SK-N-SH (cell line): ENCODE measurements around the gene CHD5. TPM values are rescaled to one million over a fixed set of nuclear protein-coding genes. Genes with fewer than 3 reads are reported as not detected.

ENCODE experiments used
- CTCF ChIA-PET: fragments of 300-600, 350-600 bp; formaldehyde crosslinking; extraction: SDS; loops from one replicate; lab custom pipeline; 2021; lab: Yijun Ruan, JAX
- POLR2A ChIA-PET: fragments of 350-600 bp; sonication (Branson Sonifier 250); formaldehyde crosslinking; extraction: SDS; loops from one replicate; lab custom pipeline; 2020; ENCODE audit warnings: antibody characterized with exemption, inconsistent platforms; lab: Yijun Ruan, JAX
- DNase-seq: peaks from one replicate; pipeline ENCODE4 v3.0.0; 2012
- H2AFZ ChIP-seq: fragments of 200-600 bp; sonication (generic); 2 replicates; pipeline ENCODE4 v1.8.1; 2016; ENCODE audit warnings: antibody characterized with exemption, mild to moderate bottlenecking, low read depth
- H3F3A ChIP-seq: fragments of 200-600 bp; sonication (generic); replicated peaks from 2 replicates; pipeline ENCODE3; 2016; ENCODE audit warnings: antibody characterized with exemption, mild to moderate bottlenecking; ENCODE audit not compliant: insufficient read depth
- H3K27ac ChIP-seq, 2 experiments: fragments of 200-500 bp in 1 of 2; fragments of 200-600 bp in 1 of 2; sonication (Bioruptor generic) in 1 of 2; sonication (generic), shearing (Covaris generic) in 1 of 2; 2 replicates each; pipeline versions ENCODE4 v1.5.1 to v1.6.1; 2014 to 2016; ENCODE audit warnings: low read depth in 2 of 2, inconsistent platforms in 1 of 2, low read length in 1 of 2, mild to moderate bottlenecking in 1 of 2, mixed read lengths in 1 of 2
- H3K27me3 ChIP-seq: fragments of 200-600 bp; sonication (generic), shearing (Covaris generic); 2 replicates; pipeline ENCODE4 v1.6.1; 2016; ENCODE audit warnings: mixed run types; ENCODE audit not compliant: insufficient read depth
- H3K36me3 ChIP-seq, 2 experiments: fragments of 200-500 bp in 1 of 2; fragments of 200-600 bp in 1 of 2; sonication (Bioruptor generic) in 1 of 2; sonication (generic) in 1 of 2; replicated peaks in 1 of 2; 2 replicates each; pipeline versions ENCODE3 to v1.5.1; 2014 to 2016; ENCODE audit warnings: low read length in 1 of 2, mild to moderate bottlenecking in 1 of 2; ENCODE audit not compliant: insufficient read depth in 2 of 2, control insufficient read depth in 1 of 2
- H3K4me1 ChIP-seq, 2 experiments: fragments of 200-500 bp in 1 of 2; fragments of 200-600 bp in 1 of 2; sonication (Bioruptor generic) in 1 of 2; sonication (generic), shearing (Covaris generic) in 1 of 2; 2 replicates each; pipeline versions ENCODE4 v1.5.1 to v1.6.1; 2014 to 2016; ENCODE audit warnings: low read depth in 1 of 2, low read length in 1 of 2, mixed run types in 1 of 2; ENCODE audit not compliant: insufficient read depth in 2 of 2, control insufficient read depth in 1 of 2
- H3K4me2 ChIP-seq: fragments of 200-600 bp; sonication (generic), shearing (Covaris generic); 2 replicates; pipeline ENCODE4 v1.6.1; 2017; ENCODE audit warnings: mixed run types
- H3K4me3 ChIP-seq, 2 experiments: fragments of 200-500 bp in 1 of 2; fragments of 200-600 bp in 1 of 2; sonication (Bioruptor generic) in 1 of 2; sonication (generic), shearing (Covaris generic) in 1 of 2; 2 replicates each; pipeline versions ENCODE4 v1.5.1 to v1.8.1; 2014 to 2016; ENCODE audit warnings: low read depth in 2 of 2, inconsistent platforms in 1 of 2, low read length in 1 of 2, mild to moderate bottlenecking in 1 of 2, mixed read lengths in 1 of 2, moderate library complexity in 1 of 2
- H3K79me2 ChIP-seq: fragments of 200-600 bp; sonication (generic); 2 replicates; pipeline ENCODE4 v1.8.1; 2017; ENCODE audit warnings: mild to moderate bottlenecking; ENCODE audit not compliant: insufficient read depth
- H3K9ac ChIP-seq: fragments of 200-600 bp; sonication (generic); 2 replicates; pipeline ENCODE4 v1.6.1; 2017; ENCODE audit warnings: mixed run types
- H3K9me2 ChIP-seq: fragments of 200-600 bp; sonication (generic); 2 replicates; pipeline ENCODE4 v1.6.1; 2017; ENCODE audit warnings: mixed run types
- H3K9me3 ChIP-seq: fragments of 200-600 bp; sonication (generic); 2 replicates; pipeline ENCODE4 v1.6.1; 2017; ENCODE audit warnings: mixed run types, mild to moderate bottlenecking, moderate library complexity
- H4K20me1 ChIP-seq: fragments of 200-600 bp; sonication (generic); 2 replicates; pipeline ENCODE4 v1.6.1; 2017; ENCODE audit warnings: mild to moderate bottlenecking, mixed run types; ENCODE audit not compliant: insufficient read depth
- EP300 ChIP-seq, 2 experiments: IDR thresholded peaks; 2 replicates each; pipeline versions ENCODE4 v1.4.0 to v1.6.1; 2012; ENCODE audit warnings: borderline replicate concordance in 1 of 2, low read depth in 1 of 2, low read length in 1 of 2
- EZH2phosphoT487 ChIP-seq: fragments of 200-600 bp; sonication (generic); IDR thresholded peaks from 2 replicates; pipeline ENCODE4 v1.6.1; 2017; ENCODE audit warnings: low read depth, mixed run types, mild to moderate bottlenecking, antibody characterized with exemption, moderate library complexity, borderline replicate concordance
- FOXJ3 ChIP-seq: sonication (generic); formaldehyde crosslinking; IDR thresholded peaks from 2 replicates; pipeline ENCODE4 v1.5.1; 2020; ENCODE audit warnings: mild to moderate bottlenecking, missing genetic modification reagents
- MXI1 ChIP-seq: IDR thresholded peaks from 2 replicates; pipeline ENCODE4 v1.6.1; 2012; ENCODE audit warnings: mild to moderate bottlenecking, low read depth, low read length, improper control_type of control experiment
- NFIC ChIP-seq: IDR thresholded peaks from 2 replicates; pipeline ENCODE4 v1.4.0; 2012; ENCODE audit warnings: borderline replicate concordance
- RAD21 ChIP-seq: IDR thresholded peaks from 2 replicates; pipeline ENCODE4 v1.6.1; 2012; ENCODE audit warnings: mild to moderate bottlenecking, low read length
- RCOR1 ChIP-seq: fragments of 150-350 bp; IDR thresholded peaks from 2 replicates; pipeline ENCODE4 v1.6.1; 2017; ENCODE audit warnings: antibody characterized with exemption, low read length
- RFX5 ChIP-seq: IDR thresholded peaks from 2 replicates; pipeline ENCODE4 v1.6.1; 2012; ENCODE audit warnings: mild to moderate bottlenecking, improper control_type of control experiment, low read length
- RXRA ChIP-seq: IDR thresholded peaks from 2 replicates; pipeline ENCODE4 v1.4.0; 2012; ENCODE audit warnings: low read depth, mild to moderate bottlenecking, borderline replicate concordance
- TCF12 ChIP-seq: IDR thresholded peaks from 2 replicates; pipeline ENCODE4 v1.4.0; 2012
- TEAD4 ChIP-seq: IDR thresholded peaks from 2 replicates; pipeline ENCODE4 v1.4.0; 2012; ENCODE audit warnings: mild to moderate bottlenecking, borderline replicate concordance; ENCODE audit not compliant: insufficient read depth
- WGBS: methylation state at CpG from one replicate; pipeline ENCODE4 v1.1.6; 2017; ENCODE audit warnings: low lambda C conversion rate; 5-methylcytosine and 5-hydroxymethylcytosine counted together
- polyA plus RNA-seq, 3 experiments: library from polyadenylated mRNA; depleted of rRNA; stranded (reverse); fragments of >200 nt; gene quantifications; 2 replicates each; pipeline ENCODE4 v1.2.3, GENCODE V29; 2012
- TF ChIP-seq, protein P1 (sequence below): IDR thresholded peaks from 2 replicates; pipeline ENCODE4; 2012
- TF ChIP-seq, protein P2 (sequence below): fragments of 200-600 bp; sonication (generic); IDR thresholded peaks from 2 replicates; pipeline ENCODE4 v1.6.1; 2017; ENCODE audit warnings: antibody characterized with exemption, mild to moderate bottlenecking, moderate library complexity
- TF ChIP-seq, protein P3 (sequence below): IDR thresholded peaks from 2 replicates; pipeline ENCODE4 v1.4.0; 2012; ENCODE audit warnings: low read depth
- TF ChIP-seq, protein P4 (sequence below): IDR thresholded peaks from 2 replicates; pipeline ENCODE4 v1.4.0; 2012; ENCODE audit warnings: low read depth, borderline replicate concordance
- TF ChIP-seq, protein P5 (sequence below): fragments of 150-350 bp; IDR thresholded peaks from 2 replicates; pipeline ENCODE4 v1.6.1; 2017; ENCODE audit warnings: antibody characterized with exemption, low read length, low read depth, borderline replicate concordance

CHD5 gene
- polyA plus RNA-seq, 1 of the 3 experiments (the other 2 are of a cell fraction) = 0.26 TPM

DNA sequence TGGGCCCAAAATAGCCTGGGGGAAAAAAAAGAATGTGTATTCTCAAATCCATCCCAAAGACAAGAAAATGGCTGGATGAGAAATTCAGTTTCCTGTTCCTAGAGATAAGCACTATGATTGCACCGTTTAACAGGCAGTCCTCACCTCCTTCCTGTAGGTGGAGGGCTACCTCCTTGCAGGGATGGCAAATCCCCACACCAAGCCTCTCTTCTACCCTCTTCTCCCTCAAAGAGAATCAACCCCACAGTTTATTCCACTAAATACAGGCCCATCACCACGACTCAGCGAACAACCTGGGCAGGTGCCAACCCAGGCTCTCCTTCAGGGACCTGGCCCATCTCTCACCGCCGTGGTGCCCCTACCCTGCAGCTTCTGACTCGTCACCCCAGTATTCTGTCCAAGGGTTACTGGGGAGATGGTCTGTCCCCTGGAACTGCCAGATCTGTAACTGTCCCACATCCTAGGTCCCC lies 3.4 kb upstream of the CHD5 start:
- CTCF ChIA-PET = interaction anchor here (0.7 to 6.0 kb wide), 8 partner anchors 12 to 237 kb away, joined by 3 to 52 read pairs (median 6); partner anchors contain the start of gene RPL22
- Histone ChIP-seq H3K27ac (no peak overlapping the region), H3K4me1 (peaks cover 4 to 6% of the 10 kb centered on the region in 2 experiments; a peak in 2 of 4 replicates), H3K4me3 (no peak overlapping the region), H3K27me3 (peaks cover 5% of the 10 kb centered on the region; the same call in 1 of the 2 replicates), H3K79me2 (peaks cover 19% of the 10 kb centered on the region), H3K9me3 (no peaks in the 10 kb centered on the region), H4K20me1 (peaks cover 46% of the 10 kb centered on the region), H3K4me2 (no peak overlapping the region), H3F3A (peaks cover 19% of the 10 kb centered on the region), H3K9ac (no peak overlapping the region), H3K36me3 (peaks cover 20 to 21% of the 10 kb centered on the region in 2 experiments), H2AFZ (no peak overlapping the region), H3K9me2 (no peaks in the 10 kb centered on the region)
- DNase-seq = peak; percentile 39
- no peak for TF ChIP-seq EP300 (IDR thresholded peaks at IDR 0.05; ENCODE audit: borderline replicate concordance in 1 of 2, low read depth in 1 of 2, low read length in 1 of 2)
- no peak for TF ChIP-seq RCOR1
- 0 out of 2 replicates have a peak, but pooled peaks have one; percentile 7 for TF ChIP-seq NFIC
- TF ChIP-seq, protein P1, sequence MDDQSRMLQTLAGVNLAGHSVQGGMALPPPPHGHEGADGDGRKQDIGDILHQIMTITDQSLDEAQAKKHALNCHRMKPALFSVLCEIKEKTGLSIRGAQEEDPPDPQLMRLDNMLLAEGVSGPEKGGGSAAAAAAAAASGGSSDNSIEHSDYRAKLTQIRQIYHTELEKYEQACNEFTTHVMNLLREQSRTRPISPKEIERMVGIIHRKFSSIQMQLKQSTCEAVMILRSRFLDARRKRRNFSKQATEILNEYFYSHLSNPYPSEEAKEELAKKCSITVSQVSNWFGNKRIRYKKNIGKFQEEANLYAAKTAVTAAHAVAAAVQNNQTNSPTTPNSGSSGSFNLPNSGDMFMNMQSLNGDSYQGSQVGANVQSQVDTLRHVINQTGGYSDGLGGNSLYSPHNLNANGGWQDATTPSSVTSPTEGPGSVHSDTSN = no peak
- TF ChIP-seq, protein P2, sequence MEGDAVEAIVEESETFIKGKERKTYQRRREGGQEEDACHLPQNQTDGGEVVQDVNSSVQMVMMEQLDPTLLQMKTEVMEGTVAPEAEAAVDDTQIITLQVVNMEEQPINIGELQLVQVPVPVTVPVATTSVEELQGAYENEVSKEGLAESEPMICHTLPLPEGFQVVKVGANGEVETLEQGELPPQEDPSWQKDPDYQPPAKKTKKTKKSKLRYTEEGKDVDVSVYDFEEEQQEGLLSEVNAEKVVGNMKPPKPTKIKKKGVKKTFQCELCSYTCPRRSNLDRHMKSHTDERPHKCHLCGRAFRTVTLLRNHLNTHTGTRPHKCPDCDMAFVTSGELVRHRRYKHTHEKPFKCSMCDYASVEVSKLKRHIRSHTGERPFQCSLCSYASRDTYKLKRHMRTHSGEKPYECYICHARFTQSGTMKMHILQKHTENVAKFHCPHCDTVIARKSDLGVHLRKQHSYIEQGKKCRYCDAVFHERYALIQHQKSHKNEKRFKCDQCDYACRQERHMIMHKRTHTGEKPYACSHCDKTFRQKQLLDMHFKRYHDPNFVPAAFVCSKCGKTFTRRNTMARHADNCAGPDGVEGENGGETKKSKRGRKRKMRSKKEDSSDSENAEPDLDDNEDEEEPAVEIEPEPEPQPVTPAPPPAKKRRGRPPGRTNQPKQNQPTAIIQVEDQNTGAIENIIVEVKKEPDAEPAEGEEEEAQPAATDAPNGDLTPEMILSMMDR = 0 out of 2 replicates have a peak, but pooled peaks have one; percentile 9
- POLR2A ChIA-PET = interaction anchor here (0.6 kb wide), 1 partner anchor 11 kb away, joined by 5 read pairs; no protein-coding TSS in a partner anchor
- 68% methylated on average over 6 of the region's 6 CpGs for WGBS

DNA sequence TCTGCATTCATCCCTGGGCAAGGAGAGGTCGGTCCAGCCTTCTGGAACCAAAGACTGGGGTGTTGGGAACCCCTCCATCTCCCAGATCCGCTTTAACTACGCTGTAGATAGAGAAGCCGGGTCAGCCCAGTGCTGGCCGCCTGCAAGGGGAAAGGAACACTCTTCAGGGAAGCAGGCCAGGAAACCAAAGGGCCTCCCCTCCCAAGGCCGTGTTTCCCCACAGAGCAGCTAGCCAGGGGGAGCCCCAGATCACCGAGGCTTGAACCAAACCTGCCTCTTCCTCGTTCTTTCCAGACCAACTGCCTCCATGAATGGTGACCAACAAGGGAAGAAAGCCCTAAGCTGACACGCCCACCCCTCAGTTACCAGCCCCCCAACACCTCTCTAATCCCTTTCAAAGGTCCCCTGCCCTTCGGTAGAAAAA lies 1.2 kb upstream of the CHD5 start:
- H3K79me2 ChIP-seq = no peaks in the 10 kb centered on the region
- 86% methylated on average over 10 of the region's 10 CpGs for WGBS
- peaks cover 4 to 6% of the 10 kb centered on the region in 2 experiments; a peak in 2 of 4 replicates for H3K4me1 ChIP-seq
- peaks cover 8% of the 10 kb centered on the region; the same call in 1 of the 2 replicates for H3K27me3 ChIP-seq
- DNase-seq = peak; percentile 30
- H4K20me1 ChIP-seq = peaks cover 27% of the 10 kb centered on the region
- no peak overlapping the region for H2AFZ ChIP-seq
- H3K27ac ChIP-seq = no peak overlapping the region
- H3K36me3 ChIP-seq = peaks cover 9 to 21% of the 10 kb centered on the region in 2 experiments
- H3K4me2 ChIP-seq = no peak overlapping the region
- H3K4me3 ChIP-seq = no peak overlapping the region
- POLR2A ChIA-PET = no interaction called here
- no peaks in the 10 kb centered on the region for H3K9me3 ChIP-seq
- H3F3A ChIP-seq = peaks cover 19% of the 10 kb centered on the region
- H3K9me2 ChIP-seq = no peaks in the 10 kb centered on the region
- H3K9ac ChIP-seq = no peak overlapping the region
- CTCF ChIA-PET = interaction anchor here (0.7 to 6.0 kb wide), 12 partner anchors 9 to 227 kb away, joined by 3 to 52 read pairs (median 3); partner anchors contain the start of genes ICMT and RPL22
- TF ChIP-seq, protein P2 = no peak
- TF ChIP-seq RFX5 (no peak), MXI1 (no peak), RXRA (no peak), EZH2phosphoT487 (no peak), NFIC (no peak), TCF12 (no peak), RAD21 (no peak), TEAD4 (no peak), FOXJ3 (CRISPR knock-in tag) (no peak)
- TF ChIP-seq, protein P3, sequence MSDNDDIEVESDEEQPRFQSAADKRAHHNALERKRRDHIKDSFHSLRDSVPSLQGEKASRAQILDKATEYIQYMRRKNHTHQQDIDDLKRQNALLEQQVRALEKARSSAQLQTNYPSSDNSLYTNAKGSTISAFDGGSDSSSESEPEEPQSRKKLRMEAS = no peak
- TF ChIP-seq, protein P4, sequence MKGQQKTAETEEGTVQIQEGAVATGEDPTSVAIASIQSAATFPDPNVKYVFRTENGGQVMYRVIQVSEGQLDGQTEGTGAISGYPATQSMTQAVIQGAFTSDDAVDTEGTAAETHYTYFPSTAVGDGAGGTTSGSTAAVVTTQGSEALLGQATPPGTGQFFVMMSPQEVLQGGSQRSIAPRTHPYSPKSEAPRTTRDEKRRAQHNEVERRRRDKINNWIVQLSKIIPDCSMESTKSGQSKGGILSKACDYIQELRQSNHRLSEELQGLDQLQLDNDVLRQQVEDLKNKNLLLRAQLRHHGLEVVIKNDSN = no peak
- TF ChIP-seq, protein P5, sequence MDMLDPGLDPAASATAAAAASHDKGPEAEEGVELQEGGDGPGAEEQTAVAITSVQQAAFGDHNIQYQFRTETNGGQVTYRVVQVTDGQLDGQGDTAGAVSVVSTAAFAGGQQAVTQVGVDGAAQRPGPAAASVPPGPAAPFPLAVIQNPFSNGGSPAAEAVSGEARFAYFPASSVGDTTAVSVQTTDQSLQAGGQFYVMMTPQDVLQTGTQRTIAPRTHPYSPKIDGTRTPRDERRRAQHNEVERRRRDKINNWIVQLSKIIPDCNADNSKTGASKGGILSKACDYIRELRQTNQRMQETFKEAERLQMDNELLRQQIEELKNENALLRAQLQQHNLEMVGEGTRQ = no peak
- TF ChIP-seq, protein P1 = no peak
